K562 (cell line): ENCODE results near the gene C2CD2. TPM values are rescaled to one million over a fixed set of nuclear protein-coding genes. Genes with fewer than 3 reads are reported as not detected.

ENCODE experiments used
- BDP1 ChIP-seq: IDR thresholded peaks from 3 replicates; pipeline ENCODE4 v1.6.1; 2011; ENCODE audit not compliant: insufficient read length, insufficient read depth
- CHD1 ChIP-seq: fragments of 200-600 bp; sonication (generic); IDR thresholded peaks from one replicate; pipeline ENCODE4 v1.6.1; 2012; ENCODE audit warnings: mild to moderate bottlenecking, moderate library complexity, low read length, inconsistent platforms
- CUX1 ChIP-seq: fragments of 200-800 bp; sonication (Bioruptor generic); IDR thresholded peaks from 2 replicates; pipeline ENCODE4 v1.6.1; 2016; ENCODE audit warnings: missing genetic modification characterization, missing compliant biosample characterization
- DMBX1 ChIP-seq: fragments of 250-450 bp; sonication (Bioruptor Pico); IDR thresholded peaks from 2 replicates; pipeline ENCODE4 v1.8.0; 2022; ENCODE audit warnings: inconsistent platforms, mild to moderate bottlenecking, moderate library complexity, borderline replicate concordance
- EHMT2 ChIP-seq: fragments of 450-650 bp; IDR thresholded peaks from 2 replicates; pipeline ENCODE4 v1.6.1; 2018; ENCODE audit warnings: antibody characterized with exemption
- MCM3 ChIP-seq: fragments of 450-650 bp; IDR thresholded peaks from 2 replicates; pipeline ENCODE4 v1.6.1; 2016
- MLX ChIP-seq, 2 experiments: fragments of 450-650 bp in 1 of 2; sonication (generic) in 1 of 2; formaldehyde crosslinking; conservative IDR thresholded peaks; 2 replicates each; pipeline versions ENCODE4 v1.4.0 to v1.8.1; 2020 to 2022; ENCODE audit warnings: mild to moderate bottlenecking in 1 of 2, missing genetic modification reagents in 1 of 2
- NUFIP1 ChIP-seq: fragments of 450-650 bp; IDR thresholded peaks from 2 replicates; pipeline ENCODE4 v1.6.1; 2018; ENCODE audit not compliant: partially characterized antibody
- PHF20 ChIP-seq: fragments of 450-650 bp; IDR thresholded peaks from 2 replicates; pipeline ENCODE4 v1.6.1; 2018; ENCODE audit not compliant: partially characterized antibody
- RBM14 ChIP-seq: fragments of 200-400 bp; formaldehyde crosslinking; IDR thresholded peaks from 2 replicates; pipeline ENCODE4 v1.6.1; 2018; ENCODE audit warnings: low read depth, mild to moderate bottlenecking, low read length, moderate library complexity, borderline replicate concordance; ENCODE audit not compliant: insufficient read depth
- SIRT6 ChIP-seq: IDR thresholded peaks from one replicate; pipeline ENCODE4 v1.6.1; 2012; ENCODE audit warnings: low read depth, mild to moderate bottlenecking, control low read depth, inconsistent platforms, low read length, moderate library complexity
- SRSF3 ChIP-seq: fragments of 200-400 bp; formaldehyde crosslinking; IDR thresholded peaks from 2 replicates; pipeline ENCODE4 v1.6.1; 2016; ENCODE audit warnings: mild to moderate bottlenecking, low read length, moderate library complexity; ENCODE audit not compliant: insufficient read depth
- TBP ChIP-seq: optimal IDR thresholded peaks from 2 replicates; pipeline ENCODE3; 2011; ENCODE audit warnings: low read depth, low read length, improper control_type of control experiment
- TEAD1 ChIP-seq, 2 experiments: fragments of 450-650 bp in 1 of 2; sonication (generic) in 1 of 2; formaldehyde crosslinking; IDR thresholded peaks; 2 replicates each; pipeline versions ENCODE4 v1.4.0 to v1.8.0; 2020 to 2022; ENCODE audit warnings: mild to moderate bottlenecking in 2 of 2, missing genetic modification reagents in 1 of 2
- TEAD2 ChIP-seq: fragments of 450-650 bp; IDR thresholded peaks from 2 replicates; pipeline ENCODE4 v1.6.1; 2016; ENCODE audit warnings: missing genetic modification characterization, control low read depth, missing compliant biosample characterization
- TRIM24 ChIP-seq, 2 experiments: fragments of 450-650 bp; IDR thresholded peaks; 2 replicates each; pipeline ENCODE4 v1.6.1; 2016
- ZBTB34 ChIP-seq: fragments of 250-450 bp; sonication (Bioruptor Pico); IDR thresholded peaks from 2 replicates; pipeline ENCODE4 v1.8.0; 2021; ENCODE audit warnings: mild to moderate bottlenecking, moderate library complexity
- ZNF121 ChIP-seq: sonication (generic); formaldehyde crosslinking; conservative IDR thresholded peaks from 2 replicates; pipeline ENCODE4 v1.8.0; 2022; ENCODE audit warnings: missing genetic modification reagents
- ZNF639 ChIP-seq, 2 experiments: fragments of 200-800 bp in 1 of 2; sonication (Bioruptor generic) in 1 of 2; sonication (generic) in 1 of 2; formaldehyde crosslinking in 1 of 2; IDR thresholded peaks in 1 of 2; conservative IDR thresholded peaks in 1 of 2; 2 replicates each; pipeline versions ENCODE4 v1.5.0 to v1.6.1; 2016 to 2020; ENCODE audit warnings: missing compliant biosample characterization in 1 of 2, missing genetic modification characterization in 1 of 2, missing genetic modification reagents in 1 of 2
- polyA plus RNA-seq, 8 experiments: library from polyadenylated mRNA; depleted of rRNA in 4 of 8; stranded (reverse) in 5 of 8; unstranded in 3 of 8; fragments of >200 nt; fragmentation: Nextera tagmentation in 2 of 8; fragmentation: Illumina TruSeq in 1 of 8; extraction: Ambion mirVana in 2 of 8; extraction: Trizol in 1 of 8; gene quantifications; 2 replicates each; pipeline versions ENCODE4 v1.2.1 to v1.2.3, GENCODE V29; 2011 to 2014; ENCODE audit warnings: inconsistent platforms in 1 of 8, missing spikeins in 1 of 8
- total RNA-seq, 7 experiments: library from RNA; depleted of rRNA in 6 of 7; stranded (reverse); fragments of >200 nt in 6 of 7; fragmentation: Illumina TruSeq in 2 of 7; extraction: Trizol in 2 of 7; gene quantifications; 2 replicates each; pipeline versions ENCODE4 v1.2.1 to v1.2.3, GENCODE V29; 2011 to 2021; ENCODE audit warnings: low replicate concordance in 1 of 7

The C2CD2 gene
- total and polyA plus RNA-seq, 9 of the 15 experiments (the other 6 are each of a cell fraction or from before 2014, with no cell fraction given) = 1.3 to 21.6 (median 12.1) TPM

- no peak for TF ChIP-seq SIRT6
- TF ChIP-seq CHD1 = no peak
- TF ChIP-seq RBM14 = 0 out of 2 replicates have a peak, but pooled peaks have one; percentile 58
- no peak for TF ChIP-seq SRSF3
- no peak for TF ChIP-seq CUX1 (CRISPR knock-in tag)
- no peak for TF ChIP-seq MLX (CRISPR knock-in tag; conservative IDR thresholded peaks at IDR 0.05)
- TF ChIP-seq ZNF121 (CRISPR knock-in tag) = no peak
- TF ChIP-seq TBP = no peak
- TF ChIP-seq MCM3 = no peak
- TF ChIP-seq ZBTB34 (CRISPR knock-in tag) = no peak
- no peak for TF ChIP-seq TEAD2 (tag)
- TF ChIP-seq EHMT2 = no peak
- TF ChIP-seq NUFIP1 = no peak
- TF ChIP-seq TRIM24 (IDR thresholded peaks at IDR 0.05) = no peak
- TF ChIP-seq ZNF639 (CRISPR knock-in tag; conservative IDR thresholded peaks at IDR 0.05 in 1 of 2, IDR thresholded peaks at IDR 0.05 in 1 of 2) = no peak
- TF ChIP-seq DMBX1 = peak; percentile 61; the same call in 1 of the 2 replicates
- TF ChIP-seq TEAD1 (CRISPR knock-in tag; IDR thresholded peaks at IDR 0.05) = no peak
- no peak for TF ChIP-seq BDP1
- no peak for TF ChIP-seq PHF20
These were observed 117.4 kb downstream of the C2CD2 start (continued) for GRCh38 chr21:41836166-41837015.
